GM23338 (cell line): Measurements from ENCODE around the gene PAX2. TPM values are rescaled to one million over a fixed set of nuclear protein-coding genes. Genes with fewer than 3 reads are reported as not detected.

Experiments
- ATAC-seq: fragments of 200-7000 bp; cut with Tn5 transposase; 3 replicates; pipeline ENCODE4 v1.9.1; 2020
- DNase-seq: peaks from one replicate; pipeline ENCODE4 v3.0.0-alpha.2; 2015; ENCODE audit warnings: low spot score
- H2AFZ ChIP-seq: fragments of 200-600 bp; sonication (generic); 2 replicates; pipeline ENCODE4 v1.8.0; 2016; ENCODE audit warnings: antibody characterized with exemption, mild to moderate bottlenecking, moderate library complexity
- H3F3A ChIP-seq: fragments of 200-600 bp; sonication (generic); replicated peaks from 2 replicates; pipeline ENCODE4 v1.8.0; 2017; ENCODE audit warnings: antibody characterized with exemption, mixed run types, low read depth
- H3K27ac ChIP-seq: fragments of 200-600 bp; sonication (generic); 2 replicates; pipeline ENCODE4 v1.6.1; 2016; ENCODE audit warnings: low read depth
- H3K27me3 ChIP-seq: fragments of 200-600 bp; sonication (generic); 2 replicates; pipeline ENCODE4 v1.8.0; 2016; ENCODE audit warnings: mild to moderate bottlenecking, mixed run types, moderate library complexity; ENCODE audit not compliant: insufficient read depth
- H3K36me3 ChIP-seq: fragments of 200-600 bp; sonication (generic); 2 replicates; pipeline ENCODE4 v1.8.0; 2016; ENCODE audit warnings: mild to moderate bottlenecking; ENCODE audit not compliant: insufficient read depth
- H3K4me1 ChIP-seq: fragments of 200-600 bp; sonication (generic); 2 replicates; pipeline ENCODE4 v1.8.0; 2016; ENCODE audit warnings: mild to moderate bottlenecking, moderate library complexity; ENCODE audit not compliant: insufficient read depth
- H3K4me2 ChIP-seq: fragments of 200-600 bp; sonication (generic); 2 replicates; pipeline ENCODE4 v1.7.1; 2017; ENCODE audit warnings: mixed run types
- H3K4me3 ChIP-seq: fragments of 200-600 bp; sonication (generic); 2 replicates; pipeline ENCODE4 v1.6.1; 2016; ENCODE audit warnings: mixed run types
- H3K79me2 ChIP-seq: fragments of 200-600 bp; sonication (generic); replicated peaks from 2 replicates; pipeline ENCODE4 v1.8.0; 2017; ENCODE audit warnings: mild to moderate bottlenecking; ENCODE audit not compliant: insufficient read depth
- H3K9me2 ChIP-seq: fragments of 200-600 bp; sonication (generic); 2 replicates; pipeline ENCODE4 v1.8.0; 2017; ENCODE audit not compliant: insufficient read depth
- H4K20me1 ChIP-seq: fragments of 200-600 bp; sonication (generic); replicated peaks from 2 replicates; pipeline ENCODE4 v1.8.0; 2017; ENCODE audit warnings: mild to moderate bottlenecking; ENCODE audit not compliant: insufficient read depth
- H3K27ac Mint-ChIP-seq: 2 replicates; pipeline ENCODE4 v1.8.0; 2020; ENCODE audit warnings: inconsistent platforms, mild to moderate bottlenecking, moderate library complexity, mixed read lengths
- H3K27me3 Mint-ChIP-seq: 3 replicates; pipeline ENCODE4 v1.8.0; 2022; ENCODE audit warnings: low read depth, mild to moderate bottlenecking, moderate library complexity, mixed read lengths, inconsistent platforms; ENCODE audit not compliant: insufficient read depth, poor library complexity
- H3K36me3 Mint-ChIP-seq: 3 replicates; pipeline ENCODE4 v1.8.0; 2021; ENCODE audit warnings: low read depth, mild to moderate bottlenecking, inconsistent platforms, moderate library complexity, mixed read lengths
- H3K4me1 Mint-ChIP-seq: 3 replicates; pipeline ENCODE4 v1.8.0; 2020; ENCODE audit warnings: mild to moderate bottlenecking, inconsistent platforms, mixed read lengths
- H3K4me3 Mint-ChIP-seq: 3 replicates; pipeline ENCODE4 v1.8.0; 2021; ENCODE audit warnings: moderate library complexity, mild to moderate bottlenecking, inconsistent platforms, mixed read lengths
- H3K9me3 Mint-ChIP-seq: 3 replicates; pipeline ENCODE4 v1.8.0; 2020; ENCODE audit warnings: moderate library complexity, mild to moderate bottlenecking, inconsistent platforms, mixed read lengths
- CREB1 ChIP-seq: fragments of 250-450 bp; sonication (Bioruptor Pico); IDR thresholded peaks from 2 replicates; pipeline ENCODE4 v1.5.0; 2020; ENCODE audit warnings: low read depth, mild to moderate bottlenecking, moderate library complexity
- CTCF ChIP-seq, 2 experiments: fragments of 200-600 bp in 1 of 2; sonication (generic) in 1 of 2; conservative IDR thresholded peaks; 2 replicates each; pipeline versions ENCODE4 v1.5.1 to v1.6.1; 2016 to 2017; ENCODE audit warnings: antibody characterized with exemption in 2 of 2, low read depth in 2 of 2, mild to moderate bottlenecking in 2 of 2, moderate library complexity in 1 of 2
- ETS1 ChIP-seq: IDR thresholded peaks from 2 replicates; pipeline ENCODE4 v1.6.1; 2016; ENCODE audit warnings: antibody characterized with exemption
- EZH2 ChIP-seq: fragments of 200-600 bp; sonication (generic); IDR thresholded peaks from one replicate; pipeline ENCODE4 v1.8.0; 2017; ENCODE audit warnings: antibody characterized with exemption, mild to moderate bottlenecking, low read depth; ENCODE audit not compliant: unreplicated experiment
- JUNB ChIP-seq: IDR thresholded peaks from one replicate; pipeline ENCODE4 v1.6.1; 2016; ENCODE audit warnings: antibody characterized with exemption; ENCODE audit not compliant: unreplicated experiment
- NANOG ChIP-seq: IDR thresholded peaks from 2 replicates; pipeline ENCODE4 v1.6.1; 2016; ENCODE audit warnings: antibody characterized with exemption, borderline replicate concordance
- STAT1 ChIP-seq: IDR thresholded peaks from one replicate; pipeline ENCODE4 v1.6.1; 2016; ENCODE audit warnings: antibody characterized with exemption; ENCODE audit not compliant: unreplicated experiment
- ZNF114 ChIP-seq: fragments of 250-450 bp; sonication (Bioruptor Pico); IDR thresholded peaks from 2 replicates; pipeline ENCODE4 v1.5.0; 2020; ENCODE audit warnings: mild to moderate bottlenecking, moderate library complexity
- ZNF331 ChIP-seq: fragments of 250-450 bp; sonication (Bioruptor Pico); IDR thresholded peaks from 2 replicates; pipeline ENCODE4 v1.5.0; 2020; ENCODE audit warnings: low read depth, mild to moderate bottlenecking, moderate library complexity
- ZNF462 ChIP-seq: fragments of 250-450 bp; sonication (Bioruptor Pico); IDR thresholded peaks from 2 replicates; pipeline ENCODE4 v1.5.0; 2020; ENCODE audit warnings: mild to moderate bottlenecking, moderate library complexity
- polyA plus RNA-seq: library from polyadenylated mRNA; unstranded; fragments of >200 nt; fragmentation: Nextera tagmentation; extraction: Ambion mirVana; gene quantifications from 2 replicates; pipeline ENCODE4 v1.2.1, GENCODE V29; 2016
- total RNA-seq: library from RNA; depleted of rRNA; stranded (reverse); fragments of >200 nt; shearing (Covaris generic); gene quantifications from 2 replicates; pipeline ENCODE4 v1.2.3, GENCODE V29; 2014

The PAX2 gene
- total and polyA plus RNA-seq, 2 experiments from 2014 or later = not detected

- TF ChIP-seq CTCF (conservative IDR thresholded peaks at IDR 0.05; ENCODE audit: low read depth in 2 of 2) (no peak), ZNF114 (CRISPR knock-in tag) (no peak), ZNF331 (CRISPR knock-in tag) (no peak)
Measured at GRCh38 chr10:100773646-100774045, 28.3 kb downstream of the PAX2 start (continued).

GRCh38 chr10:100774223-100774622 is 28.8 kb downstream of the PAX2 start:
- H3K27me3 ChIP-seq = no peaks in the 10 kb centered on the region
- H3K36me3 ChIP-seq = no peaks in the 10 kb centered on the region
- H4K20me1 ChIP-seq = no peaks in the 10 kb centered on the region
- H3K4me2 ChIP-seq = no peak overlapping the region
- Mint-ChIP-seq H3K4me3 (no peak overlapping the region), H3K36me3 (no peaks in the 10 kb centered on the region), H3K9me3 (no peaks in the 10 kb centered on the region), H3K27ac (no peak overlapping the region), H3K4me1 (peaks cover 23% of the 10 kb centered on the region), H3K27me3 (peaks cover 22% of the 10 kb centered on the region)
- no peak for DNase-seq
- no peak overlapping the region for H2AFZ ChIP-seq
- no peaks in the 10 kb centered on the region for H3K79me2 ChIP-seq
- no peak for ATAC-seq
- no peaks in the 10 kb centered on the region for H3K9me2 ChIP-seq
- peaks cover 8% of the 10 kb centered on the region for H3K4me1 ChIP-seq
- H3F3A ChIP-seq = no peaks in the 10 kb centered on the region
- H3K4me3 ChIP-seq = no peak overlapping the region
- no peak overlapping the region for H3K27ac ChIP-seq
- no peak for TF ChIP-seq STAT1
- TF ChIP-seq EZH2 = no peak
- no peak for TF ChIP-seq ETS1
- TF ChIP-seq JUNB = no peak
- TF ChIP-seq CREB1 (CRISPR knock-in tag) = no peak
- TF ChIP-seq NANOG = no peak
- TF ChIP-seq CTCF (conservative IDR thresholded peaks at IDR 0.05; ENCODE audit: low read depth in 2 of 2) = no peak
- TF ChIP-seq ZNF462 (CRISPR knock-in tag) = no peak
- TF ChIP-seq ZNF114 (CRISPR knock-in tag) = no peak
- no peak for TF ChIP-seq ZNF331 (CRISPR knock-in tag)
